ENCODE results near the gene BEAN1. TPM values are rescaled to one million over a fixed set of nuclear protein-coding genes. Genes with fewer than 3 reads are reported as not detected.

The BEAN1 gene
- total RNA-seq, 2 donors from 2014 or later, result not detected

- Mint-ChIP-seq H3K4me1 (ENCODE audit: low read depth in 2 of 2) (no peaks in the 10 kb centered on the region), H3K36me3 (no peaks in the 10 kb centered on the region), H3K4me3 (no peak overlapping the region), H3K27ac (no peak overlapping the region), H3K27me3 (peaks cover 5 to 11% of the 10 kb centered on the region in 2 donors), H3K9me3 (no peaks in the 10 kb centered on the region)
- DNase-seq (ENCODE audit: low spot score) (no peak), ATAC-seq (no peak)
These were observed 38.5 kb upstream of the BEAN1 start for GRCh38 chr16:66388350-66389139.

GRCh38 chr16:66389256-66390176 is 37.6 kb upstream of the BEAN1 start:
- no peaks in the 10 kb centered on the region for H3K4me1 Mint-ChIP-seq (ENCODE audit: low read depth in 2 of 2)
- no peak overlapping the region for H3K4me3 Mint-ChIP-seq
- no peak overlapping the region for H3K27ac Mint-ChIP-seq
- DNase-seq (ENCODE audit: low spot score), result no peak
- no peaks in the 10 kb centered on the region for H3K9me3 Mint-ChIP-seq
- ATAC-seq, result no peak
- H3K36me3 Mint-ChIP-seq, result no peaks in the 10 kb centered on the region
- peaks cover 5 to 8% of the 10 kb centered on the region in 2 donors for H3K27me3 Mint-ChIP-seq

GRCh38 chr16:66390346-66391108 is 36.6 kb upstream of the BEAN1 start:
- Mint-ChIP-seq H3K27me3 (peaks cover 3 to 5% of the 10 kb centered on the region in 2 donors), H3K9me3 (no peaks in the 10 kb centered on the region), H3K4me1 (ENCODE audit: low read depth in 2 of 2) (no peaks in the 10 kb centered on the region), H3K4me3 (no peak overlapping the region), H3K36me3 (no peaks in the 10 kb centered on the region), H3K27ac (no peak overlapping the region)
- no peak for ATAC-seq
- no peak for DNase-seq (ENCODE audit: low spot score)

GRCh38 chr16:66391726-66392670 is 35.1 kb upstream of the BEAN1 start:
- no peak overlapping the region for H3K4me3 Mint-ChIP-seq

GRCh38 chr16:66395806-66396555 is 31.1 kb upstream of the BEAN1 start:
- Mint-ChIP-seq H3K36me3 (no peaks in the 10 kb centered on the region), H3K4me3 (no peak overlapping the region), H3K9me3 (no peaks in the 10 kb centered on the region)

More at GRCh38 chr16:66391726-66392670, 35.1 kb upstream of the BEAN1 start:
- H3K36me3 Mint-ChIP-seq, result no peaks in the 10 kb centered on the region
- no peaks in the 10 kb centered on the region for H3K4me1 Mint-ChIP-seq (ENCODE audit: low read depth in 2 of 2)
- H3K27me3 Mint-ChIP-seq, result peaks cover 2 to 7% of the 10 kb centered on the region in 2 donors
- DNase-seq (ENCODE audit: low spot score) (no peak), ATAC-seq (peak in 1 of 2 donors; percentile 37)
- no peaks in the 10 kb centered on the region for H3K9me3 Mint-ChIP-seq
- no peak overlapping the region for H3K27ac Mint-ChIP-seq

GRCh38 chr16:66397736-66398433 is 29.2 kb upstream of the BEAN1 start:
- H3K36me3 Mint-ChIP-seq, result no peaks in the 10 kb centered on the region
- H3K27me3 Mint-ChIP-seq, result peaks cover 7% of the 10 kb centered on the region in 2 donors
- H3K4me1 Mint-ChIP-seq (ENCODE audit: low read depth in 2 of 2), result no peaks in the 10 kb centered on the region
- no peak overlapping the region for H3K4me3 Mint-ChIP-seq
- ATAC-seq (no peak), DNase-seq (ENCODE audit: low spot score) (no peak)
- no peaks in the 10 kb centered on the region for H3K9me3 Mint-ChIP-seq
- no peak overlapping the region for H3K27ac Mint-ChIP-seq

More at GRCh38 chr16:66395806-66396555, 31.1 kb upstream of the BEAN1 start:
- DNase-seq (ENCODE audit: low spot score) (no peak), ATAC-seq (no peak)
- no peak overlapping the region for H3K27ac Mint-ChIP-seq
- H3K4me1 Mint-ChIP-seq (ENCODE audit: low read depth in 2 of 2), result no peaks in the 10 kb centered on the region
- peaks cover 7% of the 10 kb centered on the region in 2 donors for H3K27me3 Mint-ChIP-seq

GRCh38 chr16:66399031-66399430 is 28.1 kb upstream of the BEAN1 start:
- Mint-ChIP-seq H3K9me3 (no peaks in the 10 kb centered on the region), H3K4me3 (no peak overlapping the region), H3K36me3 (no peaks in the 10 kb centered on the region), H3K27ac (no peak overlapping the region), H3K27me3 (peaks cover 7 to 8% of the 10 kb centered on the region in 2 donors), H3K4me1 (ENCODE audit: low read depth in 2 of 2) (no peaks in the 10 kb centered on the region)
- ATAC-seq (no peak), DNase-seq (ENCODE audit: low spot score) (no peak)

GRCh38 chr16:66399930-66400329 is 27.2 kb upstream of the BEAN1 start:
- Mint-ChIP-seq H3K4me3 (no peak overlapping the region), H3K9me3 (no peaks in the 10 kb centered on the region), H3K36me3 (no peaks in the 10 kb centered on the region), H3K4me1 (ENCODE audit: low read depth in 2 of 2) (no peaks in the 10 kb centered on the region), H3K27ac (no peak overlapping the region), H3K27me3 (peaks cover 9 to 10% of the 10 kb centered on the region in 2 donors)
- ATAC-seq (no peak), DNase-seq (ENCODE audit: low spot score) (no peak)

- peaks cover 7 to 11% of the 10 kb centered on the region in 2 donors for H3K27me3 Mint-ChIP-seq
These were observed 26.4 kb upstream of the BEAN1 start for GRCh38 chr16:66400503-66401380.

GRCh38 chr16:66401610-66402009 is 25.5 kb upstream of the BEAN1 start:
- H3K9me3 Mint-ChIP-seq, result no peaks in the 10 kb centered on the region

More at GRCh38 chr16:66400503-66401380, 26.4 kb upstream of the BEAN1 start:
- ATAC-seq (no peak), DNase-seq (ENCODE audit: low spot score) (no peak)
- no peaks in the 10 kb centered on the region for H3K36me3 Mint-ChIP-seq
- H3K9me3 Mint-ChIP-seq, result no peaks in the 10 kb centered on the region
- no peak overlapping the region for H3K27ac Mint-ChIP-seq
- no peaks in the 10 kb centered on the region for H3K4me1 Mint-ChIP-seq (ENCODE audit: low read depth in 2 of 2)
- H3K4me3 Mint-ChIP-seq, result no peak overlapping the region

GRCh38 chr16:66402166-66402565 is 24.9 kb upstream of the BEAN1 start:
- no peak for ATAC-seq
- no peak overlapping the region for H3K4me3 Mint-ChIP-seq
- peaks cover 2 to 4% of the 10 kb centered on the region in 2 donors for H3K4me1 Mint-ChIP-seq (ENCODE audit: low read depth in 2 of 2)
- H3K27me3 Mint-ChIP-seq, result peaks cover 9 to 11% of the 10 kb centered on the region in 2 donors
- H3K27ac Mint-ChIP-seq, result no peak overlapping the region
- DNase-seq (ENCODE audit: low spot score), result no peak
- no peaks in the 10 kb centered on the region for H3K9me3 Mint-ChIP-seq
- no peaks in the 10 kb centered on the region for H3K36me3 Mint-ChIP-seq

More at GRCh38 chr16:66401610-66402009, 25.5 kb upstream of the BEAN1 start:
- Mint-ChIP-seq H3K4me3 (no peak overlapping the region), H3K27ac (no peak overlapping the region), H3K27me3 (peaks cover 7 to 9% of the 10 kb centered on the region in 2 donors), H3K36me3 (no peaks in the 10 kb centered on the region), H3K4me1 (ENCODE audit: low read depth in 2 of 2) (no peaks in the 10 kb centered on the region)
- ATAC-seq (no peak), DNase-seq (ENCODE audit: low spot score) (no peak)
